ENCODE results near the gene CHP2. TPM values are rescaled to one million over a fixed set of nuclear protein-coding genes. Genes with fewer than 3 reads are reported as not detected.
"Not testable (repeated sequence)": the region's sequence is repeated elsewhere in the genome, so short reads cannot be mapped to it uniquely, and the experiment has no call there.

CHP2 gene
- total and polyA plus RNA-seq, 7 experiments from 2014 or later: not detected

- Histone ChIP-seq H3K9me3 (ENCODE audit: control insufficient read depth in 2 of 3, low read length in 3 of 3) (peaks cover 0 to 4% (median 0%) of the 10 kb centered on the region in 3 experiments), H3K4me1 (ENCODE audit: control insufficient read depth in 2 of 2, insufficient read depth in 2 of 2, low read length in 2 of 2) (no peaks in the 10 kb centered on the region), H3K27me3 (ENCODE audit: control insufficient read depth in 2 of 2, insufficient read depth in 2 of 2, low read length in 2 of 2) (no peaks in the 10 kb centered on the region), H3K4me3 (ENCODE audit: low read length) (no peak overlapping the region), H3K27ac (ENCODE audit: low read depth, low read length) (no peak overlapping the region), H3K36me3 (ENCODE audit: control insufficient read depth in 2 of 3, insufficient read depth in 3 of 3, low read length in 3 of 3) (no peaks in the 10 kb centered on the region)
- Mint-ChIP-seq H3K27me3 (peaks cover 13 to 33% (median 19%) of the 10 kb centered on the region in 5 donors), H3K27ac (no peak overlapping the region), H3K9me3 (peaks cover 3 to 21% (median 7%) of the 10 kb centered on the region in 11 donors), H3K4me3 (no peak overlapping the region), H3K4me1 (peaks cover 0 to 8% (median 4%) of the 10 kb centered on the region in 7 donors), H3K36me3 (peaks cover 0 to 6% (median 5%) of the 10 kb centered on the region in 5 donors)
- DNase-seq (no peak), ATAC-seq (no peak)
- intact Hi-C loops (cut with micrococcal nuclease): no loop called here
- CTCF ChIA-PET: no interaction called here
- POLR2A ChIA-PET: no interaction called here
Measured at GRCh38 chr16:23726710-23727109, 28.1 kb upstream of the CHP2 start.

DNA sequence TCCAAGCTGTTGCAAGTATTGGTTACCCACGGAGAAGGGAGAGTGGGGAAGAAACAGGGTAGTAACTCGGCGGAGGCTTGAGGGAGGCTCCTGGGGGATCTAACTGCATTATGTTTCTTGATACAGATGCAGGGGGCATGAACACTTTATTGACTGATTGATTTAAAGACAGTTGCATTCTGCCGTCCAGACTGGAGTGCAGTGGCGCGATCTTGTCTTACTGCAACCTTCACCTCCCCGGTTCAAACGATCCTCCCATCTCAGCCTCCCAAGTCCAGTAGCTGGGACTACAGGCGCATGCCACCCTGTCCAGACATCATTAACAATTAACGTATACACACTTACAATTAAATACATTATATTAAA, 26.7 kb upstream of the CHP2 start:
- Histone ChIP-seq H3K9me3 (ENCODE audit: control insufficient read depth in 2 of 3, low read length in 3 of 3) (peaks cover 0 to 2% (median 0%) of the 10 kb centered on the region in 3 experiments), H3K27me3 (ENCODE audit: control insufficient read depth in 2 of 2, insufficient read depth in 2 of 2, low read length in 2 of 2) (no peaks in the 10 kb centered on the region), H3K4me3 (ENCODE audit: low read length) (no peak overlapping the region), H3K36me3 (ENCODE audit: control insufficient read depth in 2 of 3, insufficient read depth in 3 of 3, low read length in 3 of 3) (no peaks in the 10 kb centered on the region), H3K4me1 (ENCODE audit: control insufficient read depth in 2 of 2, insufficient read depth in 2 of 2, low read length in 2 of 2) (no peaks in the 10 kb centered on the region), H3K27ac (ENCODE audit: low read depth, low read length) (no peak overlapping the region)
- Mint-ChIP-seq H3K4me3 (no peak overlapping the region), H3K9me3 (peaks cover 0 to 8% (median 3%) of the 10 kb centered on the region in 11 donors), H3K4me1 (peaks cover 0 to 8% (median 4%) of the 10 kb centered on the region in 7 donors), H3K36me3 (peaks cover 0 to 2% (median 2%) of the 10 kb centered on the region in 5 donors), H3K27ac (no peak overlapping the region), H3K27me3 (peaks cover 10 to 32% (median 16%) of the 10 kb centered on the region in 5 donors)
- DNase-seq (no peak), ATAC-seq (no peak)
- intact Hi-C loops (cut with micrococcal nuclease): no loop called here
- ChIA-PET POLR2A (no interaction called here), CTCF (no interaction called here)

DNA sequence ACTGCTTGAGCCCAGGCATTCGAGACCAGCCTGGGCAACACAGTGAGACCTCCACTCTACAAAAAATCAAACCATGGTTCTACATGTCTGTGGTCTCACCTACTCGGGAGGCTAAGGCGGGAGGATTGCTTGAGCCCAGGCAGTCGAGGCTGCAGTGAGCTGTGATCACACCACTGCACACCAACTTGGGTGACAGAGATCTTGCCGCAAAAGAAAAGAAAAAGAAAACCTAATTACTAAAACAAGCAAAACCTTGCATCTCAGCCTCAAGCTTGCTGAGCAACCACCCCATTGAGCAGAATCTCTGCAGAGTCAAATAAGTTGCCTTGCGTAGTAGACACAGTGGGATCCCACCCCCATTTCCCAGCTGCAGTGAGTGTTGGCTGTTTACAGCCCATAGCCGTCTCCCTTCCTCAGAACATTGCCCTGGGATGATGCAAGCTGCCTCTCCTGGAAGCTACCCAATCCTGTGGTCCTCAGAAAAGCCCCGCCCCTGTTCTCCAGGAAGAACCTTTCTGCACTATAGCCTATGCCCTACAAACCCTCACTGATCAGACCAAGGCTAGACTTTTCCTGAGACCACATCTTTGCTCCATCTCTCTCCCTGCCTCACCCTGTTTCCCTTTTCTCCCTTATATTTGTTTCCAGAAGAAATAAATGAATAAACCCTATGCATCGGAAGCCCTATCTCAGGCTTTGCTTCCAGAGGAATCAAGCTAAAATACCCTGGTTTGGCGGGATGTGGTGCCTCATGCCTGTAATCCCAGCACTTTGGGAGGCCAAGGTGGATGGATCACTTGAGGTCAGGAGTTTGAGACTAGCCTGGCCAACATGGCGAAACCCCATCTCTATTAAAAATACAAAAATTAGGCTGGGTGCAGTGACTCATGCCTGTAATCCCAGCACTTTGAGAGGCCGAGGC, 25.1 kb upstream of the CHP2 start:
- intact Hi-C loops (cut with micrococcal nuclease): loop anchor here in 1 of 2 donors (10.0 kb wide), 2 partner anchors 285 to 525 kb away; partner anchors contain the start of gene CACNG3
- no peak overlapping the region for H3K27ac Mint-ChIP-seq

GRCh38 chr16:23734176-23734893, 20.5 kb upstream of the CHP2 start:
- no peak overlapping the region for H3K4me3 Mint-ChIP-seq
- no peak overlapping the region for H3K4me3 ChIP-seq (ENCODE audit: low read length)
- ChIA-PET CTCF (interaction anchor here (0.7 to 1.6 kb wide), 2 partner anchors 294 to 770 kb away, joined by 3 to 4 read pairs; no protein-coding TSS in a partner anchor), POLR2A (interaction anchor here (0.5 kb wide), 1 partner anchor 22 kb away, joined by 3 read pairs; no protein-coding TSS in a partner anchor)
- ATAC-seq (no peak), DNase-seq (no peak)
- no peak overlapping the region for H3K27ac ChIP-seq (ENCODE audit: low read depth, low read length)
- H3K27me3 ChIP-seq (ENCODE audit: control insufficient read depth in 2 of 2, insufficient read depth in 2 of 2, low read length in 2 of 2): no peaks in the 10 kb centered on the region
- intact Hi-C loops (cut with micrococcal nuclease): loop anchor here (2.0 to 10.0 kb wide), 3 partner anchors 68 to 520 kb away; partner anchors contain the start of gene CACNG3 (in 1 of the 2)
- H3K36me3 Mint-ChIP-seq: no peaks in the 10 kb centered on the region
- no peaks in the 10 kb centered on the region for H3K4me1 ChIP-seq (ENCODE audit: control insufficient read depth in 2 of 2, insufficient read depth in 2 of 2, low read length in 2 of 2)
- H3K4me1 Mint-ChIP-seq: peaks cover 0 to 7% (median 4%) of the 10 kb centered on the region in 7 donors
- peaks cover 6 to 15% (median 10%) of the 10 kb centered on the region in 5 donors for H3K27me3 Mint-ChIP-seq
- H3K36me3 ChIP-seq (ENCODE audit: control insufficient read depth in 2 of 3, insufficient read depth in 3 of 3, low read length in 3 of 3): no peaks in the 10 kb centered on the region
- H3K27ac Mint-ChIP-seq: no peak overlapping the region
- no peaks in the 10 kb centered on the region for H3K9me3 ChIP-seq (ENCODE audit: control insufficient read depth in 2 of 3, low read length in 3 of 3)
- H3K9me3 Mint-ChIP-seq: no peaks in the 10 kb centered on the region

More for the DNA sequence above, 25.1 kb upstream of the CHP2 start:
- Histone ChIP-seq H3K4me1 (ENCODE audit: control insufficient read depth in 2 of 2, insufficient read depth in 2 of 2, low read length in 2 of 2) (no peaks in the 10 kb centered on the region), H3K27ac (ENCODE audit: low read depth, low read length) (no peak overlapping the region), H3K27me3 (ENCODE audit: control insufficient read depth in 2 of 2, insufficient read depth in 2 of 2, low read length in 2 of 2) (no peaks in the 10 kb centered on the region), H3K9me3 (ENCODE audit: control insufficient read depth in 2 of 3, low read length in 3 of 3) (no peaks in the 10 kb centered on the region), H3K4me3 (ENCODE audit: low read length) (no peak overlapping the region), H3K36me3 (ENCODE audit: control insufficient read depth in 2 of 3, insufficient read depth in 3 of 3, low read length in 3 of 3) (no peaks in the 10 kb centered on the region)
- DNase-seq (no peak), ATAC-seq (no peak)
- Mint-ChIP-seq H3K9me3 (no peaks in the 10 kb centered on the region), H3K36me3 (no peaks in the 10 kb centered on the region), H3K27me3 (peaks cover 4 to 23% (median 13%) of the 10 kb centered on the region in 5 donors), H3K4me3 (no peak overlapping the region), H3K4me1 (peaks cover 0 to 8% (median 4%) of the 10 kb centered on the region in 7 donors)
- POLR2A ChIA-PET: no interaction called here
- CTCF ChIA-PET: interaction anchor here (0.7 kb wide), 1 partner anchor 288 kb away, joined by 4 read pairs; no protein-coding TSS in a partner anchor

DNA sequence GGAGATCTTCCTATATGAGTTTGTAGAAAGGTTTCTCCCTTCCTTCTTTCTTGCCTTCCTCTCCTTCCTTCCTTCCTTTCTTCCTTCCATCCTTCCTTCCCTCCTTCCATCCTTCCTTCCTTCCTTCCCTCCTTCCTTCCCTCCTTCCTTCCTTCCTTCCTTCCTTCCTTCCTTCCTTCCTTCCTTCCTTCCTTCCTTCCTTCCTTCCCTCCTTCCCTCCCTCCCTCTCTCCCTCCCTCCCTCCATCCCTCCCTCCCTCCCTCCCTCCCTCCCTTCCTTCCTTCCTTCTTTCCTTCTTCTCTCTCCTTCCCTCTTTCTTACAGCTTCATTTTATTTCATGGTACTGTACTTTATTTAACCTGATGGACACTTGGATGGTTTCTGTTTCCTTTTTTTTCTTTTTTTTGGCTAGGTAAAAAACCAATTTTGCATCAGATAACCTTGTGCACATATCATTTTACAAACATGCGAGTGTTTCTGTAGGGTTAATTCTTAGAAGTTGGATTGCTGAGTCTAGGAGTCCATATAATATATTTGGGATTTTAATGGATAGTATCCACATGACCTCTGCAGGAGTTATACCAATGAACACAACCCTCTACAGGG, 17.3 kb upstream of the CHP2 start:
- H3K4me1 Mint-ChIP-seq; H3K27ac ChIP-seq (ENCODE audit: low read depth, low read length); H3K27me3 ChIP-seq (ENCODE audit: control insufficient read depth in 2 of 2, insufficient read depth in 2 of 2, low read length in 2 of 2); H3K4me3 Mint-ChIP-seq; H3K9me3 Mint-ChIP-seq; H3K4me3 ChIP-seq (ENCODE audit: low read length); H3K27ac Mint-ChIP-seq; H3K36me3 Mint-ChIP-seq; POLR2A ChIA-PET; H3K9me3 ChIP-seq (ENCODE audit: control insufficient read depth in 2 of 3, low read length in 3 of 3); ATAC-seq; DNase-seq; H3K4me1 ChIP-seq (ENCODE audit: control insufficient read depth in 2 of 2, insufficient read depth in 2 of 2, low read length in 2 of 2); H3K36me3 ChIP-seq (ENCODE audit: control insufficient read depth in 2 of 3, insufficient read depth in 3 of 3, low read length in 3 of 3): not testable (repeated sequence)
- CTCF ChIA-PET: interaction anchor here (0.7 kb wide), 1 partner anchor 503 kb away, joined by 3 read pairs; no protein-coding TSS in a partner anchor
- intact Hi-C loops (cut with micrococcal nuclease): loop anchor here in 1 of 2 donors (10.0 kb wide), 2 partner anchors 277 to 517 kb away; partner anchors contain the start of gene CACNG3
- peaks cover 8 to 11% (median 11%) of the 10 kb centered on the region in 5 donors for H3K27me3 Mint-ChIP-seq

- H3K9me3 ChIP-seq (ENCODE audit: control insufficient read depth in 2 of 3, low read length in 3 of 3): no peaks in the 10 kb centered on the region
- H3K4me3 ChIP-seq (ENCODE audit: low read length): no peak overlapping the region
- ATAC-seq: no peak
- peaks cover 0 to under 1% of the 10 kb centered on the region in 2 donors for H3K27me3 ChIP-seq (ENCODE audit: control insufficient read depth in 2 of 2, insufficient read depth in 2 of 2, low read length in 2 of 2)
- ChIA-PET CTCF (no interaction called here), POLR2A (interaction anchor here (0.6 kb wide), 1 partner anchor 130 kb away, joined by 3 read pairs; no protein-coding TSS in a partner anchor)
- no peaks in the 10 kb centered on the region for H3K36me3 ChIP-seq (ENCODE audit: control insufficient read depth in 2 of 3, insufficient read depth in 3 of 3, low read length in 3 of 3)
- Mint-ChIP-seq H3K4me1 (peaks cover 0 to 5% (median 4%) of the 10 kb centered on the region in 7 donors), H3K4me3 (no peak overlapping the region), H3K36me3 (no peaks in the 10 kb centered on the region), H3K27ac (no peak overlapping the region), H3K9me3 (peaks cover 0 to 6% (median 0%) of the 10 kb centered on the region in 11 donors), H3K27me3 (peaks cover 24 to 30% (median 27%) of the 10 kb centered on the region in 5 donors)
- no peaks in the 10 kb centered on the region for H3K4me1 ChIP-seq (ENCODE audit: control insufficient read depth in 2 of 2, insufficient read depth in 2 of 2, low read length in 2 of 2)
- intact Hi-C loops (cut with micrococcal nuclease): loop anchor here in 1 of 2 donors (10.0 kb wide), 2 partner anchors 275 to 515 kb away; partner anchors contain the start of gene CACNG3
- no peak for DNase-seq
- no peak overlapping the region for H3K27ac ChIP-seq (ENCODE audit: low read depth, low read length)
Measured at GRCh38 chr16:23739516-23739915, 15.3 kb upstream of the CHP2 start.
